Measurements from ENCODE around the gene FRMD1. TPM values are rescaled to one million over a fixed set of nuclear protein-coding genes. Genes with fewer than 3 reads are reported as not detected.

The FRMD1 gene
- total RNA-seq, 4 donors from 2014 or later, result 1.0 TPM; not detected in 3

- H3K4me3 ChIP-seq, result no peak overlapping the region
- intact Hi-C loops (cut with DNase I; ENCODE audit: low total_unique reads), result no loop called here
- no peaks in the 10 kb centered on the region for H3K27me3 ChIP-seq
- no peaks in the 10 kb centered on the region for H3K4me1 ChIP-seq
- H3K9me3 ChIP-seq, result no peaks in the 10 kb centered on the region
- no peak for DNase-seq
- H3K27ac ChIP-seq, result no peak overlapping the region
- no peaks in the 10 kb centered on the region for H3K36me3 ChIP-seq
- TF ChIP-seq CTCF (IDR thresholded peaks at IDR 0.05), result no peak
- no peak for TF ChIP-seq POLR2A (IDR thresholded peaks at IDR 0.05)
Observed at GRCh38 chr6:168070804-168071203, 8.2 kb downstream of the FRMD1 start.

- Histone ChIP-seq H3K4me3 (no peak overlapping the region), H3K9me3 (no peaks in the 10 kb centered on the region), H3K4me1 (no peaks in the 10 kb centered on the region), H3K27me3 (no peaks in the 10 kb centered on the region), H3K36me3 (no peaks in the 10 kb centered on the region), H3K27ac (no peak overlapping the region)
- DNase-seq, result no peak
- TF ChIP-seq CTCF (IDR thresholded peaks at IDR 0.05) (no peak), POLR2A (IDR thresholded peaks at IDR 0.05) (no peak)
- intact Hi-C loops (cut with DNase I; ENCODE audit: low total_unique reads), result no loop called here
Observed at GRCh38 chr6:168067081-168067759, 11.8 kb downstream of the FRMD1 start.

- no peaks in the 10 kb centered on the region for H3K4me1 ChIP-seq
- no peaks in the 10 kb centered on the region for H3K27me3 ChIP-seq
- H3K9me3 ChIP-seq, result no peaks in the 10 kb centered on the region
- H3K36me3 ChIP-seq, result no peaks in the 10 kb centered on the region
- no peak overlapping the region for H3K4me3 ChIP-seq
- intact Hi-C loops (cut with DNase I; ENCODE audit: low total_unique reads), result no loop called here
- DNase-seq, result no peak
- TF ChIP-seq CTCF (IDR thresholded peaks at IDR 0.05) (no peak), POLR2A (IDR thresholded peaks at IDR 0.05) (no peak)
- no peak overlapping the region for H3K27ac ChIP-seq
Observed at GRCh38 chr6:168064226-168064807, 14.7 kb downstream of the FRMD1 start.

- H3K4me1 ChIP-seq, result no peaks in the 10 kb centered on the region
- H3K4me3 ChIP-seq, result no peak overlapping the region
- no peaks in the 10 kb centered on the region for H3K36me3 ChIP-seq
- no peak for TF ChIP-seq CTCF (IDR thresholded peaks at IDR 0.05)
- TF ChIP-seq POLR2A (IDR thresholded peaks at IDR 0.05), result no peak
- H3K27ac ChIP-seq, result no peak overlapping the region
- no peaks in the 10 kb centered on the region for H3K27me3 ChIP-seq
- intact Hi-C loops (cut with DNase I; ENCODE audit: low total_unique reads), result no loop called here
- no peaks in the 10 kb centered on the region for H3K9me3 ChIP-seq
- DNase-seq, result no peak
Observed at GRCh38 chr6:168063431-168063830, 15.6 kb downstream of the FRMD1 start.
